Activated CD4-positive, alpha-beta T cell treated with anti-CD3 and anti-CD28 coated beads, Interleukin-10, Interleukin-2, amounts not matched to agents 100 ng/mL and 50 ng/mL, durations not matched to agents 16 hours and 8 hours (primary cell): ENCODE results near the gene GABRG3.

Experiments used
- DNase-seq: peaks from one replicate; pipeline ENCODE4 v3.0.0-alpha.2; 2020

The GABRG3 gene

DNA sequence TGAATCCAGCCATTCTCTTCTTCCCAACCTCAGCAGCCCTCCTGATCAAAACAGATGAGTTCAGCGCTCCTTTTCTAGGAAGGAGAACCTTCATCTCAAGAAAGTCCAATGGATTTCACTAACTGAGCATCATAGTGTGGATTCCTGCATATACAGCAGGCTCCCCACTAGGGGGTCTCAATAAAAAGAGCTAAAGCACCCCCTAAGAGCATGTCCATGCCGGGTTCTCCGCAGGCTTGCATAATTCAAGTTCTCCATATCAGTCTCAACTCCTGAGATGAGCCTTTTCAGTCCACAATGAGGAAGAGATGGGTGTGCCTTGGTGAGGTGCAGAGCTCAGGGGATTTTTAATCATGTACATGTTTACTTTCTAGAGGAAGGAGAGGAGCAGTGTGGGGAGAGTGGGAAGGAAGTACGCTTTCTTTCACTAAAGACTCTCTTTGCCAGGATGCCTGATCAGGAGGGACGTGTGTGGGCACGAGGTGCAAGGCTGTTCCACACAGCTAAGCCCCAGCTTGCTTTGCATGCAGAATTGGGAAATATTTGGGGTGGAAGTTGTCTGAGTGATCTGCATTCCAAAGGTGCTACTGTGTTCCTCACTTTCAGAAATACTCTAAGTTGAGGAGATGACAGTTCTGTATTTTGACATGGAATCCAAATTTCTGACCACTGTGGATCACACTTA is 564.6 kb downstream of the GABRG3 start:
- DNase-seq = no peak

DNA sequence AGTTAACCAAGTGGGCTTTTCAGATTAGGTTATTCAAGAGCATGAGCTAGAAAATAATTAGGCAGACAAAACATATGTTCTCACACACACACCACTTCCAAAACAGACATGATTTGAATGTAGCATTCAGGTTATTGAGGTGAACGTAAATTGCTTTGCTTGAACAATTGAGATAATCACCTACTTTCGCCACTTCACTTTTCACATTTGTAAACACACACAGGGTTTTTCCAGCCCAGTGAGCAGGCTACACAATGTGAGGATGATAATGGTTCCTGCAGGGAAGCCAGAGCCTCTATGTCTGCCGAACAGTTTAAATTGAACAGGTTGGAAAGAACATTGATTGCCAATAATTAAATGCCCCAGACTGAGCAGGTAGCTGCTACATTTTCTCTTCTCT is 567.3 kb downstream of the GABRG3 start:
- DNase-seq = no peak

DNA sequence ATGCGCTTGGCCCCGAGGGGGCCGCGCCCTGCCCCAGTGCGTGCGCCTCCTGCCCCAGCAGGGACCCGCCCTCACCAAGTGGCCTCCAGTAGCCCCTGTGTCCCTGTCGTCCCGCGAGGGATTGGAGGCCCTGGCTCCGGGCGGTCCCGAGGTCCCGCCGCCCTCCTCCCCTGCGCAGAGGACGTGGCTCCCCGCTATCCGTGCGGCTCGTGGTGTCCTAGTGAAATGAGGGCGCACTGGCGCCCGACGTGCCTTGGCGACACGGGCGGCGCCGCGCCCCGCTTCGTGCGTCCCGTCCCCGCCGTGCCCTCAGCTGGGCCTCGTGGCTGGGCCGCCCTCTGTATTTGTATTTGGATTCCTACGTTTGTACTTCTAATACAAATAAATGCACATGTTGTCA is 570.6 kb downstream of the GABRG3 start:
- DNase-seq = no peak

DNA sequence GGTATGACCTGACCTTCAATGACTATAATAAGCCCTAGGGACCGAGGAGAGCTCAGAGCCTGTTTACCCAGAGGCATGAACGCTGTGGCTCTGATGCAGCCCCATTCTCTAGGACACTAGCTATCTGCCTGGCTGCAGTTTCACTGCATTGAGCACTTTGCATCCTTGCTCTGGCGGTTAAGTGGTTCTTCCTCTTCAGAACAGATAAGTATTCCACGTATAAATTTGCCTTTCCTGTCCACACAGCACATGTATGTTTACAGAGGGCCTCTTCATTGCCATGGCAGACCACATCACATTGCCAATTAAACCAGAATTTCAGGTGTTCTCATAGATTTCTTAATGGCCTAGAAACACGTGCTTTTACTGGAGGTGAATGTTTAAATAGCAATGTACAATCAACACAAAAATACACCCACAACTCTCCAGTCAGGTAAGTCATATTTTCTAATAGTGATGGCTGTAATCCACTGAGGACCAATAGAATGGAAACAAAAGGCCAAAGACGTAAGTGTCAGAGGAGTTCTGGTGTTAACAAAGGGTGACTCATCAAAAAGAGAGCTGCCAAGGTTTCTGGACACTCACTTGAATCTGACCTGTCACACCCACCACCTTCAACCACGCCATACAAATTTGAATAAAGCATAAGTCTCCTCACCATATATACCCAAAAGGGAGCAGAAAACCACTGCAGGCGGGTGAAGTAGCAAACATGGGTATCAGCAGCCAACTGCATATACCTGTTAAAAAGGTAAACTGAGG is 574.7 kb downstream of the GABRG3 start:
- no peak for DNase-seq

DNA sequence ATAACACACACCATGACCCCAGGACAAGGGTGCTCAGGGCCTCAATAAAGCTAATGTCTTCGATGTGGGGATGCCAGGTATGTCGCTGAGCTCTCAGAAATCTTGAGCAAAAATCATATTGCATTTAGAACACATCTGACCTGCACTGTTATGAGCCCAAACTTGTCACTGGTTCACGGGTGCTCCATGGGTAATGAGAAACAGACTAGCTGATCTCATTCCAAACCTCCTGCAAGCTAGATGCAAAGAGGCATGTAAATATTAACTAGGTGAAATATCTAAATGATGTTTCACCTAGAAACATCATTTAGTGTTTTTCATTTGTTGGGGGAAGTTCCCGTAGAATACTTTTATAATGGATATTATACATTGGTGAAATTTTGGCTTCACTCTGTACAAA is 578.8 kb downstream of the GABRG3 start:
- DNase-seq = no peak

DNA sequence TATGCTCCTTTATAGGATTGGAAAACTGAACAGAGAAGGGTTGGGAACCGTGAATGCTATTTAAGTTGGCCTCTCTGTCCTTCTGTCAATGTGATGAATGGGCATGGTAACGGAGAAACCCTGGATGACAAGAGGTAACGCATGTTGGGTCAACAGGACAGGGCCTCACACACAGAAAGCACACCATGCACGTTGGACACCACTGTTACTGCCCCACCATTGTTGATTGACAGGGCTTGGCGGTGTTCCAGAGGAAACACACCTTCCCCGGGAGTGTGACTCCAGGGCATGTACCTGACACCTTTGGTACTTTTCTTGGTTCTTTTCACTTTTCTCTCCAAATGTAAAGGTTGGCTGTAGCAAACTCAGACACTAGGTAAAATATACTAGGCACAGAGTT is 579.7 kb downstream of the GABRG3 start:
- no peak for DNase-seq

DNA sequence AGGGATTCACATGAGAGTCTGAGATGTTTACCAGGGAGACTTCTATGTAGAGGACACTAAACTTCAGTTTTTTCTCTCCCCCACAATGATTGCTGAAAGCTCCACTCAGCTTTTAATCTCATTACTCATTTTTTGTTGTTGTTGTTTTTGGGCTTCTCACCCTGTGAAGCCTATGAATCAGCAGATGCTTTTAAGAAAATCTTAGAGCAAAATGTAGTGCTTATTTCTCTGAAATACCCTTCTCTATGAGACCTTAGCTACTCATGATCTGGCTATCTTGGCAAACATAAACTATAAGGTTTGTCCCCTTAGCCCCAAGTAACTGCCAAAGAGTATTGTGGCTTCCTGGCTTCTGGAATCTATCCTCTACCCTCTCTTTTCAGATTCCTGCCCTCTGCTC is 590.8 kb downstream of the GABRG3 start:
- no peak for DNase-seq

DNA sequence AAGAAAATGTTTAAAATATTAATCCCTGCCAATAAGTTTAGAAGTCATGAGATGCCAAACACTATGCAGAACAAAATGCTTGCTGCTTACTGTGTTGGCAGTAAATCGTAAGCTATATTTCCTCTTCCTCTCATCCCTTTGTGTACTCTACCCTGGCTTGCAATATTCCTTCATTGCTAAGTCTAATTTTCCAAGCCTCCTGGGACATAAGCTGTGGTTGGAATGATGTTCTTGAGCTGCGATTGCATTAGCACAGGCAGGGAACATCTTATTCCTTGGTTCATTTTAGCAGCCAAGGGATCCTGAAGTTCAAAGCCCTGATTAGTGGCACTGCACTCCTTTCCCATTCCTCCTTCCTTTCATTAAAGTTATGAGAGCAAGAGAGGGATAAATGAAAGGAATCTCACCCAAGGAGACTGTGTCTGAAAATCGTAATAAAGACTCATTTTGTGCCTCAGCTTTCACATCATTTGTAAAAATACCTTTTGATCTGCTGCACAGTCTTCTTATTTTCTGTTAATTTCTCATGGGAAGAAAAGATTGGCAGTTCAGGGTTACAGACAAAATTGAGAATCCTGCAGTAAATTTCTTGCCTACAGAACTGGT is 592.9 kb downstream of the GABRG3 start:
- no peak for DNase-seq

DNA sequence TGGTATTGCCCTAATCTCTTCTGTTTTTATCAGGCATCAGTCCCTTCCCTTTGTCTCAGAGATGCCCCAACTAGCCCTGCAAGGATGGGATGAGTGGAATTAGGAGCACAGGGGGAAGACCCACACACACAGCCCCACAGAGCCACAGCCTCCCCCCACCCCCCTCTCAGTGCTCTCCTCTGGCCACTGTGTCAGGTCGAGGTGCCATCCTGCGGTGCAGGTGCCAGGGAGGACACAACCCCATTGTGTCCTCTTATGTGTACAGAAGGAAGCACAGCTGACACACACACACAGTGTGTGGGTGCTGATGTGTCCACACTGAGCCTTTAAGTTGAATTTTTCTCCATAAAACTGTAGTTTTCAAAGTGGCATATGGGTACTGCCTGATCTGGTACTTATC is 593.7 kb downstream of the GABRG3 start:
- DNase-seq = no peak

DNA sequence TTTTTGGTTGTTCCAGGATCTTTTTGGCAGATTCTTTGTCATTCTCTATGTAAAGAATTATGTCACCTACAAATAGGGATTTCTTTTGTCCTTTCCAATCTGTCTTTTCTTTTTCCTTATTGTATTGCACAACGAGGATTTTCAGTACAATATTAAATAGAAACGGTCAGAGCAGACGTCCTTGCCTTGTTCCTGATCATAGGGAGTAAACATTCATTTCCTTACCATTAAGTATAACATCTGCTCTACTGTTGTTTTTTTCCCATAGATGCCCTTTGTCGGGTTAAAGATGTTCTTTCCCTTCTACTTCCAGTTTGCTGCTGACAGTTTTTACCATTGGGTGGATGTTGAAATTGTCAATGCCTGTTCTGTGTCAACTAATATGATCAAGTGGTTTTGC is 599.8 kb downstream of the GABRG3 start:
- no peak for DNase-seq

DNA sequence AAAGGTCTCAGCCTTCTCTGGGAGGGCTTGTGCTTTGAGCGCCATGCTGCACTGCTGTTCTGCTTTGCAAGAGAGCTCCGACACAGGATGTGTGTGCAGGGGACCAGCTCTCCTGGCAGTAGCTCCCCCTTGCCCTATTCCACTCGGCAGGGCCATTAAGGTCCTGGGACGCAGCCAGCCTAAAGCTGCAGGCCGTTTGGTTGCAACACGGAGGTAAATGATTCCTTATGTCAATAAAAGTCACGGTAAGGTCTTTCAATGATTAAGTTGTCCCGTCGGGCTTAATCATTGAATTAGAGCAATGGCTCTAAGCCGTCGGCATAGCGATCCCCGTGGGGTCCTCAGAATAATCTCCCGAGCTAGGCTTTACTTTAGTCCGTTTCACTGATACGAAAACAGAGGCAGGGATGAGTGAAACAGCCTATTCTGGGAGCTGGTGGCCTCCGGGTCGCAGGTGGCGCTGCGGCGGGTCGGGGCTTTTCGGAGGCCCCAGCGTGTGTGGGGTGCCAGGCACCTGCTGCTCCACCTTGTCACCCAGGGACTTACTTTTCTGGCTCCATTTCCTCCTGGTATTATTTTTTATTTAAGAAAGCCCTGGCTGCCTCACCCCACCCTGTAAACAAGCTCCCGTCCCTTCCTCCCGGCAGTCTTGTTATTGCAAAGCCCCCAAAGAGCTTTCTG is 603.0 kb downstream of the GABRG3 start:
- DNase-seq = no peak

DNA sequence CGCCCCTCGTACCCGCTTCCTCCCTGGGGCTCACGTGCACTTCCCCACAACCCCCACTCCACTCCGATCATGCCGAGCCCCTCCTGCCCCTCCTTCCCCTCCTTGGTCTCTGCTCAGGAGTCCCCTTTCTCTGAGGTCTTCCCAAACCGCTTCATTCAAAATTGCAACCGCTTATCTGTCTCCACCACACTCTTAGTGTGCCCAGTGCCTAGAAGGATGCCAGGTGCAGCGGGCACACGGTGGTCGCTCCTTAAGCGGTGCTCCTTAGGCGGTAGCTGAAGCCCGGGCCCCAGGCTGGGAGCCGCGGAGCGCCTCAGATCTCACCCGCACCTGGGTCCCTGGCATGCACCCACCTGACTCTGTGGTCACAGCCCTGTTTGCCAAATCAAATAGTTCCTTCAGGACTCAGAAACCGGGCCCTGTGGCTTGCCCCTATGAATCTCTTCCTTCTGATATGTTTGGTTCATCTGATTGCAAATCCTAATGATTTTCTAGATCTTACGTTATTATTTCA is 603.6 kb downstream of the GABRG3 start:
- DNase-seq = no peak

DNA sequence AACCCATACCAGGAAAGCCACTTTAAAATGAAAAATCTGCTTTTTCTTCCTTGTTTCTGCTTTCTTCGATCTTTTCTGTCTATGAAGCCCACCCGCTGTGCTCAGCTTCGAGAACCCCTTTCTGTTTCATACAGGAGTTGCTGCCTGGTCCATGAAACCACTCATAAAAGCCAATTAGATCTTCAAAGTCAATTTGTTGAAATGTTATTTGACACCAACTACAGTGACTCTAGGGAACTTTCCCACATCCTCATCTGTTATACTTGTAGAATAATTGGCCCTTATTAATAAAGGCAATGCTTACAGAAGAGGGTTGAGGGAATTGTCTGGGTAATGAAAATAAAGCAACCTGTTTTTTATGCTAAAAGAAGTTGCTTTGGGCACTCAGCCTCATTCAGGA is 604.5 kb downstream of the GABRG3 start:
- no peak for DNase-seq

DNA sequence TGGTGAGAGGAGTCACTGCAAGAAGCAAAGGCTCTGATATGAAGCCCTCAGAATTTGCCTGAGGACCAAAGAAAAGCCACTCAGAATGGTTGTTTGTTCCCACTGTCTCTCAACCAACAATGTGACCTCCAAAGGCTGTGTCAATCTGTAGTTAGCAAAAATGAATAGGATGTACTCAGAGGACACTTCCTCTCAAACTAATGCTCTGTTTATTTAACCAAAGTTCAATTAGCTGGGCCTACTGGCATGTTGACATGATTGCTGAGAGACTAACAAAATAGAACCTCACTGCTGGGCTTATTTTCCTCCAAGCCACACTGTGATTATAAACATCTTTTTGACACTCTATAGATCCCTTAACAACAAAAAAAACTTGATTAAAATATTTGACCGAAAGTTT is 605.6 kb downstream of the GABRG3 start:
- DNase-seq = no peak

DNA sequence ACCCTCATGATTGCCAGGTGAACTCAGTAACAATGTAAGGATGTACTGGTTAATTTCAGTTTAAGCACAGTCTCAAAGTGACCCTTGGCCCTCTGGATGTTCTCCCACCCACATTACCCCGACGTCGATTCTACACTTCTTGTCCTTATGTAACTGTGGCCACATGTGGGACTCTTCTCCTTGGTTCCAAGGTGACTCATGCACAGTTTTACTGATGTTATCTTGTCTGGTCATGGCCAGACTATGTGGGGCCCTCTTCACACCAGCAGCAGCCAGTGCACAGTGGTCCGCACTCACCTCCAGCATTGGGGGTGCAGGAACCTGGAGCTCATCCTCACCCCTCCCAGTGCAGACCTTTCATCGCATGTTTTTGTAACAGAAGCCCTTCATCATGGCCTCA is 608.8 kb downstream of the GABRG3 start:
- DNase-seq = no peak

DNA sequence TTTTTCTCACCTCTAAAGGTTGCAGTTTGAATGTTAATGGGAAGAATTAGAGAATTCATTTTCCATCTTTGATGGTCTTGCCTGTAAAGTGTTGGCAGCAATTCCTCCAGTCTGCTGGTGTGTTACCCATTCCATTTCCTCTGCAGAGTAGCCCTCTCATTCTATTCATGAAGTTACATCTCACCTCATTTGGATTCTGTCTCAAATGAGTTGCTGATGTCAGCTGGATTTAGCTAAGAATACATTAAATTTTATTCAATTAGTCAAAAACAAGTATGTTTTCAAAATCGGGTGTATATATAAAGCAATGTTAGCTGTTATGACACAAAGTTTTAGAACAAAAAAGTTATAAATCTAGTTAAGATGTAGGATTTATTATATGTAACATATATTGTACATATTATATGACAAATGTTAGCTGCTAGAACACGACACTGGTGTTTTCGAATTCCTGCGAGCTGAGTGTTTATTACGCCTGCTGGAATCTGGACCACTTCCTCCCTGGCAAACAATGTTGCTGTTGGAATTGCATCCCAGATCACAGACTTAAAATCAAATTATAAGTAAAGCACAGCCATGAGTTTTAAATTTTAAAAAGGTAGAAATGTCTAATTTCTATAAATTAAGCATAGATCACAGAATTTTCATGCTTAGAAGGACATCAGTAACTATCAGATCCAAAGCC is 611.9 kb downstream of the GABRG3 start:
- no peak for DNase-seq

DNA sequence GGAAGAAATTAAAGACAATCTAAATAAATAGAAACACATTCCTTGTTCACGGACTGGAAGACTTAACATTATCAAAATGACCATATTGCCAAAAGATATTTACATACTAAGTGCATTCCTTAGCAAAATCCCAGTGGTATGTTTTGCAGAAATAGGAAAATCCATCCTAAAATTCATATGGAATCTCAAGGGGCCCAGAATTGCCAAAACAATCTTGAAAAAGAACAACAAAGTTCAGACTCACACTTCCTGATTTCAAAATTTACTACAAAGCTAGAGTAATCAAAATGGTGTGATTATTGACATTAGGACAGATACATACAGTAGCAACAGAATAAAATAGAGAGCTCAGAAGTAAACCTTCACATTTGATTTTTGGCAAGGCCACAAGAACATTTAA is 612.7 kb downstream of the GABRG3 start:
- DNase-seq = no peak

DNA sequence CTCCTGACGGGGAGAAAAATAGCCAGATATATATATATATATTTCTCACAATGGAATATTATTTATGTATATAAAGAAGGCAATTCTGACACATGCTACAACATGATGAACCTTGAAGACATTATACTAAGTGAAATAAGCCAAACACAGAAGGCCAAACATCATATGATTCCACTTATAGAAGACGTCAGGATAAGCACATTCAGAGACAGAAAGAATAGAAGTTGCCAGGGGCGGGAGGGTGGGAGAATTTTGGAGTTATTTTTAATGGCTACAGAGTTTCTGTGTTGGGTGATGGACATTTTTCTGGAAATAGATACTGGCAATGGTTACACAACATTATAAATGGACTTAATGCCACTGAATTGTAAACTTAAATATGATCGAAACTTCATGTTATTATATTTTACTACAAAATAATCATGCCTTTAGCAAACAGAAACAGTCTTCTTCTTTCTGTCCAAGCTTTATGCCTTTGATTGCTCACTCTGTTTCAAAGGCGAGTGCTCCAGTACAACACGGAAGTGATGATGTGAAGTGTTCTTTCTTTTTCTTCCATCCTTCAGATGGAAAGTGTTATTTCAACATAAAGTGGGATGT is 614.2 kb downstream of the GABRG3 start:
- DNase-seq = no peak

DNA sequence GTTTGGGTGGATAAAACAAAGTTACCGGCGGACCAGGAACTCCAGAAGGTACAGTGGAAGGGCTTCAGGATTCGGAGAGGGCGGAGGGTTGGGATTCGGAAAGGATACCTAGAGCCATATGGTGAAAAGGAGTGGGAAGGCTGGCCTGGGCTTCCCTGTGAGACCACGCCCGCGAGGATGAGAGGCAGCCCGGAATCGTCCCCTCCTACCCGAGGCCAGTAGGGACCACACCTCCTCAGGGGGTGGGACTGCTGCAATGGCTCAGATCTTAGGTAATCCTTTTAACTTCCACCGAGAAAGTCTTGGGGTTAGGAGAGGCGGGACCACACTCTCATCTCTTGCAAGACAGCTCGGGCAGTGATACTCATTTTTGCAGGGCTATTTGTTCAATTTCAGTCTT is 616.8 kb downstream of the GABRG3 start:
- DNase-seq = no peak

DNA sequence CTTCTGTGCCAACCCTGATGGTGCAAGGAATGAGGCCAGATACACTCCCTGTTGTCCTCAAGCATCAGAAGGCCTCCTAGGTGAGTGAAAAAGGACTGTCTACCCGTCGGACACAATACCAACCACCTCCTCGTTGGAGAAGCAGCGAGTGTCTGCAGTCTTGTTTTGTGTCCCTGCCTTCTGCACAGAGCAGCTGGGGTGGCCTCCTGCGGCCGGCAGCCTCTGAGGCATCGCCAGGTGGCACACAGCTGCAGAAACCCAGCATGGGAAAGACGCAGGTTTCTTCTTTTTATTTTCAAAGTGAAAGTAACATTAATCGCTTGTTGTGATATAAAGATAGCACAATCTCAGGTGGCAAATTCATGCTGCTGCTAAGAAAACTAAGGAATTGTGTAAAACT is 618.3 kb downstream of the GABRG3 start:
- DNase-seq = no peak

DNA sequence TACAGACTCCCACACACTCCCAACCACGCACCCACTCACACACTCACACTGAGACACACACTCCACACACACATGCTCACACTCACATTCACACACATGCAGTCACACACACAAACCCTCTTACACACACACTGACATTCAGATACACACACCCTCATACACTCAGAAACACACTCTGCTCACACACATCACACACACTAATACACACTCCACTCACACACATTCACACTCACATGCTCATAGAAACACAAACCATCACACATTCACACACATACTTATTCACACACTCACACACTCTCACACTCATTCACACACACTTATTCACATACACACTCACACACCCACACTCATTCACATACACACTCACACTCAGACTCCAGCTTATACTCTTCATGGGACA is 618.8 kb downstream of the GABRG3 start:
- no peak for DNase-seq
